ENCODE data around the gene TMC6.

DNA sequence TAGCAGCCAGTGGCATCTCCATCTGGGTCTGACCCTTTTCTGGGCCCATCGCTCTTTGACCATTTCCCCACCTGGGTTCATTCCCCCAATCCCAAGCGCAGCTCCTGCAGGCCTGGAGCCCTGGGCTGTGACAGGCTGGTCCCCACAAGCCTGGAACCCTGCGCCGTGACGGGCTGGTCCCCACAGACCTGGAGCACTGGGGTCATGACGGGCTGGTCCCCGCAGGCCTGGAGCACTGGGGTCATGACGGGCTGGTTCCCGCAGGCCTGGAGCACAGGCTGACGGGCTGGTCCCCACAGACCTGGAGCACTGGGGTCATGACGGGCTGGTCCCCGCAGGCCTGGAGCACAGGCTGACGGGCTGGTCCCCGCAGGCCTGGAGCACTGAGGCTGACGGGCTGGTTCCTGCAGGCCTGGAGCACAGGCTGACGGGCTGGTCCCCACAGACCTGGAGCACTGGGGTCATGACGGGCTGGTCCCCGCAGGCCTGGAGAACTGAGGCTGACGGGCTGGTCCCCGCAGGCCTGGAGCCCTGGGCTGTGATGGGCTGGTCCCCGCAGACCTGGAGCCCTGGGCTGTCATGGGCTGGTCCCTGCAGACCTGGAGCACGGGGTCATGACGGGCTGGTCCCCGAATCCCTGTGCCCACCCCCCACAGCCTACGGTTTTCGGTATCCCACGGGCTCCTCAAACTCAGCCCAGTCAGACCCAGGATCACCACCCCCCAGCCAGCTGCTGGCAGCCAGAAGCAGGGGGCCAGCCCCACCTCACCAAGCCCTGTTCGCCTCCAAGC, 16.6 kb downstream of the TMC6 start:
- no peak for TF ChIP-seq EP300 (IDR thresholded peaks at IDR 0.05)
- TF ChIP-seq, protein P1, sequence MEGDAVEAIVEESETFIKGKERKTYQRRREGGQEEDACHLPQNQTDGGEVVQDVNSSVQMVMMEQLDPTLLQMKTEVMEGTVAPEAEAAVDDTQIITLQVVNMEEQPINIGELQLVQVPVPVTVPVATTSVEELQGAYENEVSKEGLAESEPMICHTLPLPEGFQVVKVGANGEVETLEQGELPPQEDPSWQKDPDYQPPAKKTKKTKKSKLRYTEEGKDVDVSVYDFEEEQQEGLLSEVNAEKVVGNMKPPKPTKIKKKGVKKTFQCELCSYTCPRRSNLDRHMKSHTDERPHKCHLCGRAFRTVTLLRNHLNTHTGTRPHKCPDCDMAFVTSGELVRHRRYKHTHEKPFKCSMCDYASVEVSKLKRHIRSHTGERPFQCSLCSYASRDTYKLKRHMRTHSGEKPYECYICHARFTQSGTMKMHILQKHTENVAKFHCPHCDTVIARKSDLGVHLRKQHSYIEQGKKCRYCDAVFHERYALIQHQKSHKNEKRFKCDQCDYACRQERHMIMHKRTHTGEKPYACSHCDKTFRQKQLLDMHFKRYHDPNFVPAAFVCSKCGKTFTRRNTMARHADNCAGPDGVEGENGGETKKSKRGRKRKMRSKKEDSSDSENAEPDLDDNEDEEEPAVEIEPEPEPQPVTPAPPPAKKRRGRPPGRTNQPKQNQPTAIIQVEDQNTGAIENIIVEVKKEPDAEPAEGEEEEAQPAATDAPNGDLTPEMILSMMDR (IDR thresholded peaks at IDR 0.05): no peak
- no peak for TF ChIP-seq POLR2AphosphoS5 (IDR thresholded peaks at IDR 0.05)
- TF ChIP-seq POLR2A (IDR thresholded peaks at IDR 0.05; ENCODE audit: low read depth): no peak

All from esophagus muscularis mucosa (tissue), 4 donors.